Skeletal muscle tissue (tissue), 4 donors: ENCODE results near the gene WDR13. TPM values are rescaled to one million over a fixed set of nuclear protein-coding genes. Genes with fewer than 3 reads are reported as not detected.

Source experiments
- H3K27ac ChIP-seq: one replicate; pipeline ENCODE4 v1.7.0; 2013; ENCODE audit warnings: mild to moderate bottlenecking, low read depth, low read length, inconsistent platforms
- H3K27me3 ChIP-seq, 3 donors: one replicate each; pipeline ENCODE4 v1.7.0; 2013; ENCODE audit warnings: low read length in 3 of 3; ENCODE audit not compliant: control insufficient read depth in 3 of 3, insufficient read depth in 3 of 3
- H3K36me3 ChIP-seq, 3 donors: one replicate each; pipeline ENCODE4 v1.7.0; 2013; ENCODE audit warnings: low read length in 3 of 3; ENCODE audit not compliant: control insufficient read depth in 3 of 3, insufficient read depth in 3 of 3
- H3K4me1 ChIP-seq, 3 donors: one replicate each; pipeline ENCODE4 v1.7.0; 2013; ENCODE audit warnings: low read length in 3 of 3, mild to moderate bottlenecking in 3 of 3; ENCODE audit not compliant: control insufficient read depth in 3 of 3, insufficient read depth in 3 of 3
- H3K4me3 ChIP-seq, 3 donors: one replicate each; pipeline ENCODE4 v1.7.0; 2013; ENCODE audit warnings: low read length in 3 of 3
- H3K9ac ChIP-seq, 3 donors: one replicate each; pipeline ENCODE4 v1.7.0; 2013; ENCODE audit warnings: low read length in 3 of 3, mild to moderate bottlenecking in 3 of 3, moderate library complexity in 2 of 3, low read depth in 1 of 3
- H3K9me3 ChIP-seq, 3 donors: one replicate each; pipeline ENCODE4 v1.7.0; 2013; ENCODE audit warnings: low read length in 3 of 3; ENCODE audit not compliant: control insufficient read depth in 3 of 3
- total RNA-seq: library from RNA; depleted of rRNA; stranded (reverse); fragments of >200 nt; gene quantifications from one replicate; pipeline ENCODE4 v1.2.3, GENCODE V29; 2014
- donor health status: Osteomylitis.

WDR13 gene
- total RNA-seq, 1 donor from 2014 or later = 50.6 TPM

- H3K36me3 ChIP-seq = no peaks in the 10 kb centered on the region
- peaks cover 0 to 3% (median 0%) of the 10 kb centered on the region in 3 donors for H3K27me3 ChIP-seq
- no peaks in the 10 kb centered on the region for H3K9me3 ChIP-seq
- no peak overlapping the region for H3K4me3 ChIP-seq
- H3K27ac ChIP-seq = no peak overlapping the region
- no peak overlapping the region for H3K9ac ChIP-seq
- H3K4me1 ChIP-seq = peaks cover 0 to 5% (median 0%) of the 10 kb centered on the region in 3 donors
Observed at GRCh38 chrX:48591255-48591791, 6.0 kb upstream of the WDR13 start.

GRCh38 chrX:48592971-48593370 is 4.3 kb upstream of the WDR13 start:
- Histone ChIP-seq H3K4me1 (peaks cover 0 to 5% (median 0%) of the 10 kb centered on the region in 3 donors), H3K36me3 (no peaks in the 10 kb centered on the region), H3K9me3 (no peaks in the 10 kb centered on the region), H3K9ac (no peak overlapping the region), H3K4me3 (no peak overlapping the region), H3K27ac (no peak overlapping the region), H3K27me3 (peaks cover 0 to 3% (median 0%) of the 10 kb centered on the region in 3 donors)

GRCh38 chrX:48595929-48596328 is 1.4 kb upstream of the WDR13 start:
- H3K4me3 ChIP-seq = no peak overlapping the region
- no peak overlapping the region for H3K9ac ChIP-seq
- H3K36me3 ChIP-seq = peaks cover 14 to 22% (median 16%) of the 10 kb centered on the region in 3 donors
- H3K27ac ChIP-seq = no peak overlapping the region
- no peaks in the 10 kb centered on the region for H3K9me3 ChIP-seq
- peaks cover 4 to 14% (median 5%) of the 10 kb centered on the region in 3 donors for H3K4me1 ChIP-seq
- no peaks in the 10 kb centered on the region for H3K27me3 ChIP-seq

- H3K4me1 ChIP-seq = peaks cover 4 to 9% (median 5%) of the 10 kb centered on the region in 3 donors
- H3K27ac ChIP-seq = no peak overlapping the region
- no peaks in the 10 kb centered on the region for H3K9me3 ChIP-seq
- H3K9ac ChIP-seq = peak overlapping the region; percentile 51 to 91 (median 91)
- peaks cover 26 to 39% (median 33%) of the 10 kb centered on the region in 3 donors for H3K36me3 ChIP-seq
- H3K27me3 ChIP-seq = no peaks in the 10 kb centered on the region
- peak overlapping the region; percentile 86 to 96 (median 94) for H3K4me3 ChIP-seq
Observed at GRCh38 chrX:48598614-48599013, 1.3 kb downstream of the WDR13 start.

GRCh38 chrX:48599341-48599740 is 2.0 kb downstream of the WDR13 start:
- Histone ChIP-seq H3K4me3 (no peak overlapping the region), H3K36me3 (peaks cover 31 to 43% (median 39%) of the 10 kb centered on the region in 3 donors), H3K4me1 (peaks cover 4 to 9% (median 5%) of the 10 kb centered on the region in 3 donors), H3K27ac (no peak overlapping the region), H3K9ac (no peak overlapping the region), H3K9me3 (no peaks in the 10 kb centered on the region), H3K27me3 (no peaks in the 10 kb centered on the region)

- Histone ChIP-seq H3K4me3 (no peak overlapping the region), H3K27ac (no peak overlapping the region), H3K4me1 (peaks cover 4 to 9% (median 5%) of the 10 kb centered on the region in 3 donors), H3K36me3 (peaks cover 40 to 51% (median 45%) of the 10 kb centered on the region in 3 donors), H3K9me3 (no peaks in the 10 kb centered on the region), H3K27me3 (no peaks in the 10 kb centered on the region), H3K9ac (no peak overlapping the region)
Observed at GRCh38 chrX:48600226-48600625, 2.9 kb downstream of the WDR13 start.

GRCh38 chrX:48601741-48602394 is 4.6 kb downstream of the WDR13 start:
- H3K36me3 ChIP-seq = peaks cover 41 to 52% (median 45%) of the 10 kb centered on the region in 3 donors
- no peak overlapping the region for H3K27ac ChIP-seq
- H3K4me3 ChIP-seq = no peak overlapping the region
- H3K27me3 ChIP-seq = no peaks in the 10 kb centered on the region
- H3K4me1 ChIP-seq = peaks cover 4 to 9% (median 5%) of the 10 kb centered on the region in 3 donors
- H3K9me3 ChIP-seq = no peaks in the 10 kb centered on the region
- no peak overlapping the region for H3K9ac ChIP-seq

GRCh38 chrX:48604701-48605100 is 7.4 kb downstream of the WDR13 start:
- Histone ChIP-seq H3K9ac (no peak overlapping the region), H3K4me1 (no peaks in the 10 kb centered on the region), H3K4me3 (no peak overlapping the region), H3K36me3 (peaks cover 35 to 40% (median 36%) of the 10 kb centered on the region in 3 donors), H3K9me3 (no peaks in the 10 kb centered on the region), H3K27me3 (no peaks in the 10 kb centered on the region), H3K27ac (no peak overlapping the region)

- no peaks in the 10 kb centered on the region for H3K27me3 ChIP-seq
- H3K4me3 ChIP-seq = no peak overlapping the region
Observed at GRCh38 chrX:48606091-48606490, 8.8 kb downstream of the WDR13 start.

GRCh38 chrX:48611703-48612102 is 14.4 kb downstream of the WDR13 start:
- no peaks in the 10 kb centered on the region for H3K9me3 ChIP-seq
- no peak overlapping the region for H3K27ac ChIP-seq
- H3K36me3 ChIP-seq = no peaks in the 10 kb centered on the region
- no peak overlapping the region for H3K9ac ChIP-seq
- peaks cover 0 to 4% (median 0%) of the 10 kb centered on the region in 3 donors for H3K27me3 ChIP-seq
- H3K4me1 ChIP-seq = no peaks in the 10 kb centered on the region
- no peak overlapping the region for H3K4me3 ChIP-seq

More at GRCh38 chrX:48606091-48606490, 8.8 kb downstream of the WDR13 start:
- H3K36me3 ChIP-seq = peaks cover 26 to 28% (median 28%) of the 10 kb centered on the region in 3 donors
- H3K27ac ChIP-seq = no peak overlapping the region
- H3K9ac ChIP-seq = no peak overlapping the region
- H3K9me3 ChIP-seq = no peaks in the 10 kb centered on the region
- no peaks in the 10 kb centered on the region for H3K4me1 ChIP-seq
